Transverse colon (tissue), 4 donors: ENCODE measurements around the gene MAGI2. TPM values are rescaled to one million over a fixed set of nuclear protein-coding genes. Genes with fewer than 3 reads are reported as not detected.

ENCODE experiments used
- DNase-seq: peaks from one replicate; pipeline ENCODE4 v3.0.0-alpha.2; 2019
- H3K27ac ChIP-seq, 4 donors: fragments of 200-600 bp; sonication (generic); 2 replicates each; pipeline ENCODE4 v1.5.1; 2016 to 2018; ENCODE audit warnings: inconsistent platforms in 4 of 4
- H3K27me3 ChIP-seq: fragments of 200-600 bp; sonication (generic); 2 replicates; pipeline ENCODE4 v1.5.1; 2017; ENCODE audit warnings: inconsistent platforms
- H3K36me3 ChIP-seq, 4 donors: fragments of 200-600 bp; sonication (generic); 2 replicates each; pipeline ENCODE4 v1.5.1; 2017 to 2019; ENCODE audit warnings: inconsistent platforms in 4 of 4
- H3K4me1 ChIP-seq, 4 donors: fragments of 200-600 bp; sonication (generic); 2 replicates each; pipeline ENCODE4 v1.5.1; 2017 to 2020; ENCODE audit warnings: inconsistent platforms in 4 of 4
- H3K4me3 ChIP-seq, 4 donors: fragments of 200-600 bp; sonication (generic); 1 replicate in 1 of 4; 2 replicates in 3 of 4; pipeline versions ENCODE4 v1.5.1 to v1.6.1; 2017 to 2019; ENCODE audit warnings: inconsistent platforms in 4 of 4
- H3K9me3 ChIP-seq, 2 donors: fragments of 200-600 bp; sonication (generic); 2 replicates each; pipeline ENCODE4 v1.5.1; 2017 to 2019; ENCODE audit warnings: inconsistent platforms in 2 of 2
- CTCF ChIP-seq, 5 experiments: fragments of 200-600 bp in 3 of 5; fragments of 450-650 bp in 2 of 5; sonication (generic) in 3 of 5; IDR thresholded peaks; 1 replicate in 2 of 5; 2 replicates in 3 of 5; pipeline ENCODE4 v1.5.1; 2016 to 2017; ENCODE audit warnings: antibody characterized with exemption in 5 of 5, inconsistent platforms in 3 of 5, mild to moderate bottlenecking in 2 of 5, moderate library complexity in 1 of 5
- EP300 ChIP-seq: sonication (generic); formaldehyde crosslinking; IDR thresholded peaks from one replicate; pipeline ENCODE4 v1.6.1; 2017; ENCODE audit warnings: antibody characterized with exemption, low read depth
- POLR2A ChIP-seq: fragments of 450-650 bp; IDR thresholded peaks from one replicate; pipeline ENCODE4 v1.6.1; 2016; ENCODE audit warnings: antibody characterized with exemption, mild to moderate bottlenecking, moderate library complexity
- POLR2AphosphoS5 ChIP-seq, 3 donors: sonication (generic); formaldehyde crosslinking; IDR thresholded peaks; one replicate each; pipeline ENCODE4 v1.6.1; 2016; ENCODE audit warnings: antibody characterized with exemption in 3 of 3
- WGBS, 2 donors: methylation state at CpG; one replicate each; pipeline ENCODE4 v1.1.5; 2018; ENCODE audit warnings: low coverage in 1 of 2; 5-methylcytosine and 5-hydroxymethylcytosine counted together
- in situ Hi-C, 4 donors: fragments of 200-750 bp; cut with MboI; loops; one replicate each; pipeline versions ENCODE4 v1.15.0 to v1.15.1; 2017; ENCODE audit warnings: low sequenced_read_pairs in 3 of 4, low pct_ligation_motif_present in 1 of 4, low pct_unique_long_range_greater_than_20kb in 1 of 4
- intact Hi-C: fragments of 100-400 bp; cut with DNase I; formaldehyde crosslinking; loops from one replicate; pipeline ENCODE4 v1.15.1; 2023; ENCODE audit warnings: low total_unique reads
- total RNA-seq, 4 donors: library from RNA; depleted of rRNA; stranded (reverse); fragments of >200 nt; gene quantifications; one replicate each; pipeline ENCODE4 v1.1.0, GENCODE V29; 2016

Gene MAGI2
- total RNA-seq, 4 donors from 2014 or later = 1.6 to 9.7 (median 4.1) TPM

GRCh38 chr7:78955329-78955728 lies 498.1 kb downstream of the MAGI2 start:
- no peak overlapping the region for H3K4me3 ChIP-seq
- 83 to 89% methylated on average over 1 of the region's 1 CpG for WGBS, 2 donors
- no peaks in the 10 kb centered on the region for H3K27me3 ChIP-seq
- TF ChIP-seq POLR2A = no peak
- no peak for TF ChIP-seq CTCF (IDR thresholded peaks at IDR 0.05)
- TF ChIP-seq EP300 = no peak
- no peak for TF ChIP-seq POLR2AphosphoS5 (IDR thresholded peaks at IDR 0.05)
- no peak for DNase-seq
- H3K36me3 ChIP-seq = no peaks in the 10 kb centered on the region
- in situ Hi-C loops = no loop called here
- H3K4me1 ChIP-seq = no peaks in the 10 kb centered on the region
- H3K27ac ChIP-seq = no peak overlapping the region
- no peaks in the 10 kb centered on the region for H3K9me3 ChIP-seq
- intact Hi-C loops = no loop called here

- in situ Hi-C loops (no loop called here), intact Hi-C loops (no loop called here)
- Histone ChIP-seq H3K4me3 (no peak overlapping the region), H3K36me3 (no peaks in the 10 kb centered on the region), H3K27me3 (no peaks in the 10 kb centered on the region), H3K9me3 (no peaks in the 10 kb centered on the region), H3K27ac (no peak overlapping the region), H3K4me1 (no peaks in the 10 kb centered on the region)
- TF ChIP-seq EP300 (no peak), POLR2A (no peak), POLR2AphosphoS5 (IDR thresholded peaks at IDR 0.05) (no peak), CTCF (IDR thresholded peaks at IDR 0.05) (no peak)
- no peak for DNase-seq
- WGBS, 2 donors = 85 to 87% methylated on average over 5 of the region's 5 CpGs
These were observed 499.6 kb downstream of the MAGI2 start for GRCh38 chr7:78953726-78954363.

GRCh38 chr7:78953090-78953489 lies 500.4 kb downstream of the MAGI2 start:
- H3K4me3 ChIP-seq = no peak overlapping the region
- no peaks in the 10 kb centered on the region for H3K9me3 ChIP-seq
- H3K4me1 ChIP-seq = no peaks in the 10 kb centered on the region
- no peak overlapping the region for H3K27ac ChIP-seq
- no peak for DNase-seq
- TF ChIP-seq POLR2A (no peak), EP300 (no peak), POLR2AphosphoS5 (IDR thresholded peaks at IDR 0.05) (no peak), CTCF (IDR thresholded peaks at IDR 0.05) (no peak)
- in situ Hi-C loops = no loop called here
- no peaks in the 10 kb centered on the region for H3K27me3 ChIP-seq
- WGBS, 2 donors = 25 to 38% methylated on average over 1 of the region's 1 CpG
- no peaks in the 10 kb centered on the region for H3K36me3 ChIP-seq
- intact Hi-C loops = no loop called here

GRCh38 chr7:78939669-78940068 lies 513.8 kb downstream of the MAGI2 start:
- H3K27ac ChIP-seq = no peak overlapping the region
- H3K27me3 ChIP-seq = no peaks in the 10 kb centered on the region
- no peak for DNase-seq
- H3K4me3 ChIP-seq = no peak overlapping the region
- H3K36me3 ChIP-seq = no peaks in the 10 kb centered on the region
- in situ Hi-C loops (no loop called here), intact Hi-C loops (no loop called here)
- 80 to 86% methylated on average over 4 of the region's 4 CpGs for WGBS, 2 donors
- H3K4me1 ChIP-seq = no peaks in the 10 kb centered on the region
- no peaks in the 10 kb centered on the region for H3K9me3 ChIP-seq
- TF ChIP-seq CTCF (IDR thresholded peaks at IDR 0.05) (no peak), POLR2AphosphoS5 (IDR thresholded peaks at IDR 0.05) (no peak), POLR2A (no peak), EP300 (no peak)
